ENCODE measurements around the gene C17orf107.

DNA sequence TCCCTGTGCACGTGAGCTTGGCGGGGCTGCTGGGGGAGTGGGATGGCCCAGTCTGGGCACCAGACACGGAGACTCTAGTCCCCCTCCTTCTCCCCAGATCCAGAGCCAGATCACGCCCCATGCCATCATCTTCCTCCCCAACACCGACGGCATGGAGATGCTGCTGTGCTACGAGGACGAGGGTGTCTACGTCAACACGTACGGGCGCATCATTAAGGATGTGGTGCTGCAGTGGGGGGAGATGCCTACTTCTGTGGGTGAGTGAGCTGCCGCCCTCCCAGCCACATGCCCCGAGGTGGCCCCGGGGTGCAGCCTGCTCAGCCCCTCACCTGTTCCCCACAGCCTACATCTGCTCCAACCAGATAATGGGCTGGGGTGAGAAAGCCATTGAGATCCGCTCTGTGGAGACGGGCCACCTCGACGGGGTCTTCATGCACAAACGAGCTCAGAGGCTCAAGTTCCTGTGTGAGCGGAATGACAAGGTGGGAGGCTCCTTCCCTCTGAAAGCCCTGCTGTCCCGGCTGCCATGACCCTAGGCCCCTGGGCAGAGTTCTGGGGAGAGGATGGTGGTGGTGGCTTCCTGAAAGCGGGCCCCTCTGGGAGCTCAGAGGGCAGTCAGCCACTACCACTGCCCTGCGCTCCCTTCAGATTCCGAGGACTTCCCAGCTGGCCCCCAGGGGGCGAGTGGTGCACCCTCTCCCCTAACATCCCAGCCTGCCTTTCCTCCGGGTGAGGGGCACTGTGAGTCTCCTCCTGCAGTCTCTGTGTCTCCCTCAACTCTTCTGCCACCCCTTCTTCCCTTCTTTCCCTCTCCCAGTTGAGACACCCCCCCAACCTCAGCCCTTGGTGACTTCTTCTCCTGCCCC lies 2.8 kb upstream of the C17orf107 start:
- TF ChIP-seq EZH2phosphoT487 (IDR thresholded peaks at IDR 0.05; ENCODE audit: low read depth, severe bottlenecking, unreplicated experiment): no peak
- TF ChIP-seq, protein P1, sequence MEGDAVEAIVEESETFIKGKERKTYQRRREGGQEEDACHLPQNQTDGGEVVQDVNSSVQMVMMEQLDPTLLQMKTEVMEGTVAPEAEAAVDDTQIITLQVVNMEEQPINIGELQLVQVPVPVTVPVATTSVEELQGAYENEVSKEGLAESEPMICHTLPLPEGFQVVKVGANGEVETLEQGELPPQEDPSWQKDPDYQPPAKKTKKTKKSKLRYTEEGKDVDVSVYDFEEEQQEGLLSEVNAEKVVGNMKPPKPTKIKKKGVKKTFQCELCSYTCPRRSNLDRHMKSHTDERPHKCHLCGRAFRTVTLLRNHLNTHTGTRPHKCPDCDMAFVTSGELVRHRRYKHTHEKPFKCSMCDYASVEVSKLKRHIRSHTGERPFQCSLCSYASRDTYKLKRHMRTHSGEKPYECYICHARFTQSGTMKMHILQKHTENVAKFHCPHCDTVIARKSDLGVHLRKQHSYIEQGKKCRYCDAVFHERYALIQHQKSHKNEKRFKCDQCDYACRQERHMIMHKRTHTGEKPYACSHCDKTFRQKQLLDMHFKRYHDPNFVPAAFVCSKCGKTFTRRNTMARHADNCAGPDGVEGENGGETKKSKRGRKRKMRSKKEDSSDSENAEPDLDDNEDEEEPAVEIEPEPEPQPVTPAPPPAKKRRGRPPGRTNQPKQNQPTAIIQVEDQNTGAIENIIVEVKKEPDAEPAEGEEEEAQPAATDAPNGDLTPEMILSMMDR (IDR thresholded peaks at IDR 0.05; ENCODE audit: poor library complexity): no peak

Measured in hepatocyte (in vitro differentiated cells).